Activated T-cell treated with anti-CD3 and anti-CD28 coated beads for 48 hours (primary cell): ENCODE results near the gene MTA2.
"Not testable (repeated sequence)": the region's sequence is repeated elsewhere in the genome, so short reads cannot be mapped to it uniquely, and the experiment has no call there.

Experiments used
- DNase-seq: peaks from one replicate; pipeline ENCODE4 v3.0.0-alpha.2; 2020; ENCODE audit warnings: low read depth

Gene MTA2

DNA sequence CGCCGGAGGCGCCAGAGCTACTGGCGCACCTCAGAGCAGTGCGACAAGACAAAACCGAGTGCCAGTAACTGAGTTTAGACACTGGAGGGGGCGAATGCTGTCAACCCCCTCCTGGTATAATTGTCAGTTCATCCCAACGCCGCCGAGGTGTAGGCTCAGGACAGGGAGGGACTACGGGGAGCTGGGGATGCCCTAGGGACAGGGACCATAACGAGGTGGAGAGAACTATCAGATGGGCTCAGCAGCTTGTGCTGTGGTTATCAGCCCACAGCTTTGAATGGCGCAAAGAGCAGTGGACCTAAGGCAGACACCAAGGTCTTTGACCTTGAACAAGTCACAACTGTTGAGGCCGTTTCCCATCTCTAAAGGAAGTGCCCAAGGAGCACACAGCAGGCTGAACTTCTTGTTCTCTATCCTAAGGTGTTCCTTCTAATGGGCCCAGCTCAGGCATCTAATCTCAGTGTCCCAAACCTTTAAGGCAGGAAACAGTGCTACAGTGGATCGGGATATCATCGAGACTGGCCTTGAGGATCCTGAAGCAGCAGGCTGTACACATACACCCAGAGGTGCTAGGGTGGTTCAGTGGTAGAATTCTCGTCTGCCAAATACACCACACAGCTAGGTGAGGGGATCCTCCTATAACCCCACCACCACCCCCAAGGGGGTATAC, 9.4 kb downstream of the MTA2 start:
- DNase-seq: no peak

DNA sequence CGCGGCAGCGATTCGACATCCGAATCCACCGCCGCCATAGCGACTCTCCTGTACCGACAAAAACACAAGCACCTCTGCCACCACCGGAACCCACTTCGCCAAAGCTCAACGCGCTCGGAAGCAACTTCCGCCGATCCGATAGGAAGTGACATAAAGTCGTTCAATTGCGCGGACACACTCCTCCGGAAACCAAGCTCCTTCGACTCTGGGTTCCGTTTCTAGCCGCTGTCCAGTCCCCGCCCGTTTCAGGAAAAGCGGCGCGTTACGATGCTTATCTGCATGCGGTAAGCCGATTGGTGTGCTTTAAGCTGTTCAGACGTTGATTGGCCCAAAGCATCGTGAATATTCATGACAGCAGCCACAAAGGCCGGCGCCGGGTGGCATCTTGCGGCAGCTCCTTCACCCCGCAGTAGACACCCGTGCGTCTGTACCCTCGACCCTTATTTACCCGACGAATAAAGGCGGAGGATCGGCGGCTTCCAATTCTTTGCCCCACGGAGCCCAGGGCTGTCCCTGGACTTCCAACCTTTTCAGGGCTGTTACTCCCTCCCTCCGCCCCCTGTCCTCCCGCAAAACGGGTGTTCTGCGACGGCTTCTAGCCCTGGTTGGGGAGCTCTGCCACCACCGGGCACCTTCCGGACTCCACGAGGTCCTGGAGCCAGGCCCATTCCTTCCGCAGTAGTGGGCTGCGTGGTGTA, 10.1 kb downstream of the MTA2 start, which contains the start of gene TUT1:
Gene TUT1, minus strand, starts transcription at position 76 of the 698 bp plus-strand sequence. Its CDS starts 38 bp downstream, at position 38.
- peak; percentile 95 for DNase-seq

DNA sequence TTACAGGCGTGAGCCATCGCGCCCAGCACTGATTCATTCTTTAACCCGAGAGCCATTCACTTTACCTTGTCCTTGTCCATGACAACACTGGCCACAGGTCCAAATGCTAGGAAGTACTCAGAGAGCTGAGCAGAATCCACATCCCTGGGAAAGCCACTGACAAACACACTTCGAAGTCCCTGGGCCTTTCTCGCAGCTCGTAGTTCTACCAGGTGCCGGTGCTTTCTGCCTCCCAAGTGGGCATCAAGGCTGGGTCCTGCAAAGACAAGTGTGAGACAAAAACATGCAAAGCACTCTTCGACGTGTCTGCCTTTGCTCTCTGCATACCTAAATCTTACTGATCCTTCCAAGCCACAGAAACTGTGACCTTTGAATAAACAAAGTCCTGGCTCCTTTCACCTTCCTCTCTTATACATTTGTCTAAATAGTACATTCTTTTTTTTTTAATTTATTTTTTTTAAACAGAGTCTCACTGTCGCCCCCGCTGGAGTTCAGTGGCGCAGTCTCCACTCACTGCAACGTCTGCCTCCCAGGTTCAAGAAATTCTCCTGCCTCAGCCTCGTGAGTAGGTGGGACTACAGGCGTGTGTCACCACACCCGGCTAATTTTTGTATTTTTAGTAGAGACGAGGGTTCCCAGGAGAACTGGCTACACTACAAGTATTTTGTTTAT, 12.6 kb downstream of the MTA2 start:
- no peak for DNase-seq

DNA sequence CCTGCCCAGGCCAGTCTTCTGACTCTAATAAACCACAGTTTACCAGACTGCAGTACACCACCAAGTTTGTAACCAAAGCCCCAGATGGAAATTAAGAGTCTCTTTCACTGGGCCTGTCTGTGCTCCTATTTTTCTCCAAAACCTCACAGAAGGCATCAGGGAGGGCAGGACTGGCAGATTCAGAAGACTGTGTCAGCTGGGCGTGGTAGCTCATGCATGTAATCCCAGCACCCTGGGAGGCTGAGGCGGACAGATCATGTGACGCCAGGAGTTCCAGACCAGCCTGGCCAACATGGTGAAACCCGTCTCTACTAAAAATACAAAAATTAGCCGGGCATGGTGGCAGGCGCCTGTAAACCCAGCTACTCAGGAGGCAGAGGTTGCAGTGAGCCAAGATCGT, 16.3 kb downstream of the MTA2 start:
- DNase-seq: not testable (repeated sequence)

DNA sequence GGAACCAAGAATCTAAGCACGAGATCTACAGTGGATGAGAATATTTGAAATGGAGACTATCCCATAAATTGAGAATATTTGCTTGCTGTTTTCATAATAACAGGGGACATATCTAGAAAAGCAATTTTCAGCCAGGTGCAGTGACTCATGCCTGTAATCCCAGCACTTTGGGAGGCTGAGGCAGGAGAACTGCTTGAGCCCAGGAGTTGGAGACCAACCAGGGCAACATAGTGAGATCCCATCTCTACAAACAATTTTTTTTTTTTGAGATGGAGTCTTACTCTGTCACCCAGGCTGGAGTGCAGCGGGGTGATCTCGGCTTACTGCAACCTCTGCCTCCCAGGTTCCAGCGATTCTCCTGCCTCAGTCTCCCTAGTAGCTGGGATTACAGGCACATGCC, 19.9 kb downstream of the MTA2 start:
- DNase-seq: not testable (repeated sequence)

DNA sequence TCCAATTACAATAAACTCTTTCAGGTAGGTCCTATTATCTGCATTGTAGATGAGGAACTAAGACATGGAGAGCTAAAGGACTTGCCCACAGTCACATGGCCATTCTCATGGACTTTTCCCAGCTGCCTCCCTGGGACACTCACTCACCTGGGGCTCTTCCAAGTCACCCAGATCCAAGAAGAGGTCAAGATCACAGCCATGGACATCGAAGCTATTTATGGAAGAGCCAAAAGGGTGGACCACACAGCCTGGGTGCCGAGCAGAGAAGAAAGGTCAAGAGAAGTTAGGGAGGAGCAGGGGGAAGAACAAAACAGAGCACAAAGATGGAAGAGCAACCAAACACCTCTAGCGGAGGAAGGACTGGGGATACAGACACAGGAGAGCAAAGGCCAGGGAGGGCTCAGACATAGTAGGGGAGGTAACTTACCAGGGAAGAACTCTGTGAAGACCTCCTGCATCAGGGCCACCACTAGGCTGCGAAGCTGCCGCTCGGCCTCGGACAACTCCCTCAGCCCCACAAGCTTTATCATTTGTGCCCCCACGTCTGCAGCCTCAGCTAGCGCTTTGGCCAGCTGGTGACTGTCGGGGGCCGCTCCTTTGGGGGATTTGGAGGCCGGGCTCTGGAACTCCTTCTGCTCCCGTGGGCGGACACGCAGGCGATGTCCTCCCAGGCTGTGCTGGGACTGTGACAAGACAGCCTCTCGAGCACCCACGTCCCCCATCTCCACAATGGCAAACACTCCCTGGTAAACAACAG, 20.5 kb downstream of the MTA2 start:
- no peak for DNase-seq

DNA sequence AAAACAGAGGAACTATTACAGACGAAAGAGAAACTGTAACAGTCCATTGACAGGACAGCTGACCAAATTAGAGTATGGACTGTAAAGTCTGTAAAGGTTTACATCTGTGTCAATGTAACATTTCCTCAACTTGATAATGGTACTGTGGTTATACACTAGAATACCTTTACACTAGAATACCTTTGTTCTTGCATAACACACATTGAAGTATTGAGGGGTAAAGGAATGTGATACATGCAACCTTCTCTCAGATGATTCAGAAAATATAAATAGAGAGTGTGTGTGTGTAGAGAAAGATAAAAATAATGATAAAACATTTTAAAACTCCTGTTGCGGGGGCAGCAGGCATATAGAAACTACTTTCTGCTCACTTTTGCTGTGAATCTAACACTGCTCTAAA, 22.4 kb downstream of the MTA2 start:
- no peak for DNase-seq

DNA sequence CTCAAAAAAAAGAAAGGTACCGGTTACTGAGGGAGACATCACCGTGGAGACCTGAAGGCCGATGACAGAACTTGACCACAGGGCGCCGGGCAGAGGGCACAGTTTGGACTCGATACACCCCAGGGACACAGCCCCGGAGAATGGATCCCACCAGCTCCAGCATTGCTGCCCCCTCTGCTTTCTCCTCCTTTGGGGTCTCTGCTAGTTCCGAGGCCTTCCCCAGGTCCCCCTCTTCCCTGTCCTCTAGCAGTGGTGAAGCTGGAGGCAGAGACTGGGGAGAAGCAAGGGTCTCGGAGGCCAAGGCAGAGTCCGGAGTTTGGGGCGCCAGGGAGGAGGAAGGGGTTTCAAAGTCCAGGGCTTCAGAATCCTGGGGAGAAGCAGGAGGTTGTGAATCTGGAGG, 23.1 kb downstream of the MTA2 start:
- no peak for DNase-seq

DNA sequence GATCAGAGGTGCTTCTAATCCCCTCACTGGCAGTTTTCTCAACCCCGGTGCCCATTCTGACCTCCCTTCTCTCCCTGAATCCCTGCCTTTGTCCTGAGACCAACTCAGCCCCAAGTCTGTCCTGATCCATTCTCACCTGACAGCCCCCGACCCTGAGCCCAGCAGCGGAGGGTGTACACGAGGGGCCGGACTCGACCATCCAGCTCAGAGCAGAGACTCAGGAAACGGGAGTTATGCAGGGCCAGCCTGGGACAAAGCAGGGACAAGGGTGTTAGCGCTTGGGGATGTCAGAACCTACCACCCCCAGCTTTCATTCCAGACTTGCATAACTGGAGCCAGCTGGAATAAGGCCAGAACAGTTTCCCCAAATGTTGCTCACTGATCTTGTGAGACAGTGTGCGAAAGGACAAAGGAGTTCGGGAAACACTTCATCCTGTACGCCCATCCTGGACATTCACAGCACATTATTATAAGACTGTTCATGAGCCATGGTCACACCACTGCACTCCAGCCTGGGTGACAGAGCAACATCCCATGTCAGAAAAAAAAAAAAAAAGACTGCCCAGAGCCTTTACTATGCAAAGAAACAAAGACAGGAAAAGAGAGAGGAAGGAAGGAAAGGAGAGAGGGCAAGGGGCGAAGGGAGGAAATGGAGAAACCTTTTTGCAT, 24.5 kb downstream of the MTA2 start:
- DNase-seq: no peak

DNA sequence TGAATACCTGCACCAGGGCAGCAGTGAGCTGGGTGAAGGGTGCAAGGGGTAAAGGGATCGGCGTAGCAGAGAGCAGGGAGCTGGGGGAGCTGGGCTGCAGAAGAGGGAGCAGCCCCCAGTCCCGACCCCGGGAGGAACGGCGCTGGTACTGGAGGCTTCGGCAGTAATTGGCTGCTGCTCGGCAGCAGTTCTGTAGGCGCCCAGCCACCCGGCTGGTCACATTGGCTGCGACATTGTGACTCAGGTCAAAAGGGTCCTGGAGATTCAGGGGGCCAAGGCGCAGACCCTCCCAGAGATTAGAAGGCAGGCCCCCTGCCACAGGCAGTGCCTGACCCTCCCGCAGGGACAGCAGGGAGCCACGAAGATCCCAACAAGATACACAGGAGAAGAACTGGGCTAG, 25.8 kb downstream of the MTA2 start:
- no peak for DNase-seq

DNA sequence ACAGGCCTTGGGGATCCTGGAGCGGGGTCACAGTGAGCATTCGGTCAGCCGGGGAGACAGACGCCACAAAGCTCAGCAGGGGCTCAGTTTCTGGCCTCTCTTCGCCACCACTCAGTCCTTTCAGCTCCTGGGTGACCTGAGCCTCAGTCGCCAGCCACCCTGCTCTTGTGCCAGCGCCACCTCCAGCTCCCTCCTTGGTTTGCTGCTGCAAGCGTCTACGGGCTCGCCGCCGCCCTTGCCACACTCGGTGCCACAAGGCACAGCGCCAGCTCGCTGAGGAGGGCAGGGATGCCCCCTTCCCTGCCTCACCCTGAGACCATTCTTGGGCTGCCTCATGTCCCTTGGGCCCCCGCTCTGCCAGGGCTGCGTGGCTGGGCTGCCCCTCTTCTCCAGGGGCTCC, 26.5 kb downstream of the MTA2 start:
- DNase-seq: no peak

DNA sequence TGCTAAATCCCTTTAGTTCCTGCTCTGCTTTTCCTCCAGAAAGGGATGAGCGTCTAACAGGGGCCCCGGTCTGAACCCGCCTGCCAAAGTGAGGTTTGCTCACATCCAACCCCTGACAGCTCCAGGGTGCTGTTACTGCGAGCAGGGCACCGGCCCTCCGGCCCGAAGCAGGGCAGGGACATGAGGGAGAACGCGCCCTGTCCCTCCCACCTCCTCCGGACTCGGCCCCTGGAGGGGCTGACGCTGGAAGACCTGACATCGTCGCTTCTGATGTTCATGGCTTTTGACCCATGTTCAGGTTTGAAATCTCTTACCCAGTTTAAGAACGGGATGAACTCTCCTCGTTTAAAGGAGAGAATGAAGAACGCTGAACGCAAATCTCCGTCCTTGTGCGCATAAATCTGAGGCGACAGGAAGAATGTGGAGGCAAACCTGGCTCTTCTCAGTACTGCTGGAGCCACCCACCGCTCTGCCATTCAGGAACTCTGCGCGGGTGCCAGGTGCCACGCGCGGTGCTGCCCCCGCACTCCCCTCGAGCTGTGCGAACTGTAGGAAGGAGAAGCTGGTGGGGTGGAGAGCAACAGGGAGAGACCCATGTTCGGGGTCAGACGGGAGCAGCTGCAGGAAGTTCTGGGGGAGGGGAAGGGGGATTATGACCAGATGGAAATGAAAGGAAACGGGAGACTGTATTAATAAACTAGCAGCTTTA, 27.1 kb downstream of the MTA2 start:
- DNase-seq: no peak

DNA sequence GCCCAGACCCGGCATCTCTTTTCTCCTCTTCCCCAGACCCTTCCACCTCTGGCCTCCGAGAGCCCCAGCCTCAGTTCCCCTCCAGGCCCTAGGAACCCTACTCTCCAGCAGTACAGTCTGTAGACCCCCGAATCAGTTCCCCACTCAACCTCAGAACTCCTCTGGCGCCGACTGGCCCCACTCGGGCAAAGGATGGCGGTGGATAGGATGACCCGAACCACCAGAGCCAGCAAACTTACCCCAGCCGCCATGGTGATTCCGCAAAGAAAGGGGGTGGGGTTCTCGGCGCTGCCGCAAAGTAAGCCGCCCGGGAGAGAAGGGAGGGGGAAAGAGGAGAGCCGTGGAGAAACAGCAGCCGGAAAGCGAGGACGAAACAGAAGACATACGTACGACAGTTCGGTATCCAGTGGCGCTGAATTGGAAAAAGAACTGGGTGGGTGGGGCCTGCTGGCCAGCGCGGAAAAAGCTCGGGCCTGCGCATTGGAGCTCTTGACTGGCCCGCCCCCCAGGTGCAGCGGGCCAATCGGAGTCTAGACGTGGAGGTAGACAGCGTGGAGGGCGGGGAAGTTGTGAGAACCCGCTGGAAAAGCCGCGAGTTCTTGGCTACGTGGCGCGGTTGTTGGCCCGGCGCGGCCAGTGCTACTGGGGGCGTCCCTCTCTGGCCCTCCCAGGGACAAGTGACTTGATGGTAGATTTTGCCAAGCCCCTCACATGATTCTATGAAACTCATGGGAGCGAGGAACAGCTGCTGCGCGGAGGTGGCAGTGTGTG, 27.9 kb downstream of the MTA2 start, which contains the start of gene EEF1G:
Gene EEF1G, minus strand, starts transcription at position 300 of the 771 bp plus-strand sequence. Its CDS starts 49 bp downstream, at position 251.
- peak; percentile 97 for DNase-seq

DNA sequence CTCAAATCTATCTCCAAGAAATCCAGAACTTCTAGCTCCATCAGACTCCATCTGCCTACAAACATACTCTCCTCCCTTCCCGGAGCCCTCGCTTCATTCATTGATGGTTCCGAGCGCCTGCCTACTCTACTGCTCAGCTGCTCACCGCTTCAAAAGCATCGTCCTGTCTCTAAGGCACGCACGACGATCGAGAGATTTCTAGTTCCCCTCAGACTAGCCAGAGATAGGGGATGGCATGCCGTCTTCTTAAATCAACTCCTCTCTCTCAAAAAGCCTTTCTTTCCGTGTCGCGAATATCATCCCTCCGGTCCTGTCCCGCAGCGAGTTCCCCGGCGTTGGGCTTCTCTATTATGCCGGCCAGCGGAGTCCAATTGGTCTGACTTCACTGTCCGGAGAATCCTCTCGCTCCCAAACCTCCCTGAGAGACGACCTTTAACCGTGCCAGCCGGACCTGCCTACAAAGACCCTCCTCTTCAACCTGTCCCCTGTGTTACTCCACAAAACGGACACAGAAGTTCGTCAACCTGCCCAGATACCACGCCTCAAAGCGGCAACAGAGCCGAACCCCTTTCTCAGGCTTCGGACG, 28.6 kb downstream of the MTA2 start:
- no peak for DNase-seq

DNA sequence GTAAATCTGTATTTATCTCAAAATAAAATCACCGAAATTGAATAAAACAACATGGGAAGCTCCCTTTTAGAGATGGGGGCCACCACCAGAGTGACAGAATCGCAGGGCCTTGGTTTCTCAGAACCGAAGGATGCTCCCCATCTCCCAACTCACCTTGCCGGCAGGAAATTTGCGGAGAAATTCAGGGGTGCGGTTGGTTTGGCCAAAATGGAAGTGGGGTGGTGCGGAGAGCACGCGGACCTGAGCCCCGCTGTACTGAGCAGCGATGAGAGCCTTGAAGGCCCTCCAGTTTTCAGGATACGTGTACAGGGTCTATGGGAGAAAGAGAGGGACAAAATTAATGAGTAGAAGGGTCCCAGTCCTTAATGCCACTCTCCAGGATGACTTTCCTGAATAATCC, 29.2 kb downstream of the MTA2 start:
- DNase-seq: no peak

DNA sequence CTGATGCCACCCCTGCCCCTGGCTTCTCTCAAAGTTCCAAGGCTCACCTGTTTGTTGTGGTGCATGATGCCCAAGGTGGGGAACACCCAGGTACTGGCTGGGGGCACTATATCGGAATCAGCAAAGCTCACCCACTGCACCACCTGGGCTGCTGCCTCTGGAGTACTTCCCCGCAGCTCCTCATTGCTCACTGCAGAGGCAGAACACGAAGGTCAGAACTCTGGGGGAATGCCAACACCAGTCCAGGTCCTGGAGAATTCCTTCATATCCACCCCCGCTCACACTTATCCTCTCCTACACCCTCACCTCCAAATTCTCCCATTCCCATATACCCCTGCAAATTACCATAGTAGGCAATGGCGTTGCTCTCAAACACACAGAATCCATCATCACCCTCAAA, 30.2 kb downstream of the MTA2 start:
- DNase-seq: not testable (repeated sequence)

DNA sequence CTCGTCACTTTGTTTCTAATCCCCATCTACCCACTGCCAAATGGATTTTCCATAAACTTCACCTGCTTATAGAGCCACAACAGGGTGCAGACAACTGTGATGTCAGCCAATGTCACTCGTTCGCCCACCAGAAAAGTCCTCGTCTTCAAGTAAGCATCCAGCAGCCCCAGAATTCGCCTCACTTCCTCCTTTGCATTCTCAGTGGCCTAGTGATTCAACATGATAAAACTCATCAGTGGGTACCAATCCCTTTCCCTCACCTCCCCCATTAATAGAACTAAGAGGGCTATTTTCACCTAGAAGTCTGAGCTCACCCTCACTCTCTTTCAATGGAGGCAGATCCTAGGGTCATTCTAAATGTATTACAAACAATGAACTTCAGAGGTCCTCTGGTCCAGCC, 30.8 kb downstream of the MTA2 start:
- not testable (repeated sequence) for DNase-seq

DNA sequence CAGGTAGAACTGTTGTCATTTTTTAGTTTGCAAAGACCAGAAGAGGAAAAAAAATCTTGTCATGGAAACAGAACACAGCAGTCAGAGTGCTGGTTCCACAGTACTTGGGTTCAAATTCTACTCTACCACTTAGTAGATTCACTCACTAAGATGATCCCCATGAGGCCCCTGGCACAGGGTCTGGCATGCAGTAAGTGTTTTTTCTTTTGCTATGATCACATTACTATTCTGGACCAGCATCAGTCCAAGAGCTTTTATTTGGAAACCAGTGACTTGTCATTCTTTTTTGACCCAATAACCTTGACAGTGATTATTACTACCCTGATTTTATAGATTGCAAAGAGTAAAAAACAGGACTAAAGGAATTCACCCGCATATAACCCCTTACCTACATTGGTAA, 32.1 kb downstream of the MTA2 start:
- DNase-seq: no peak

DNA sequence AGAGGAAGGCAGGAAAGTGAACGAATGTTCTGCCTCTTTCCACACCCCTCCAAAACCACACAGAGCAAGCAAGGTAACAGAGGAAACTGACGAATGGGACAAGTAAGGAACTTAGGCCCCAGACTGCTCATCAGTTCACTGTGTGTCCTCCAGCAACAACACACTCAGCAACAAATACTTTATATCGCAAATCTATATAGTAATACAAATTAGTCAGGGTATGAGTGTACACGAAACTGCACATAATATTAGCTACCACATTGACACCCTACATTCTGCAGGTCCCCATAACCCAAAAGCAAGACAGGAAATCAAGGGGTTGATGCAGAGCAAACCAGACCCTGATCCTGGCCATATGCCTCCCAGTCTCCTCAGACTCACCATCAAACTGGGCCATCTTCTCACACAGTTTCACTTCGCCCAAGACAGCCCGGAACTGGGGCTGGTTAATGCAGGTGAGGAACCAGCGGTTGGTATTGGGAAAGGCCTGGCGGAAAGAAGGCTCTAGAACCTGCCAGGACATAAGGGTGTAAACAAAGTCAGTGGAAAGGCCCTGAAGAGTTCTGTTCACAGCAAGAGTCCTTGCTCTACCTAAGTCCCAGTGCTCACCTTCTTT, 34.5 kb downstream of the MTA2 start:
- no peak for DNase-seq

DNA sequence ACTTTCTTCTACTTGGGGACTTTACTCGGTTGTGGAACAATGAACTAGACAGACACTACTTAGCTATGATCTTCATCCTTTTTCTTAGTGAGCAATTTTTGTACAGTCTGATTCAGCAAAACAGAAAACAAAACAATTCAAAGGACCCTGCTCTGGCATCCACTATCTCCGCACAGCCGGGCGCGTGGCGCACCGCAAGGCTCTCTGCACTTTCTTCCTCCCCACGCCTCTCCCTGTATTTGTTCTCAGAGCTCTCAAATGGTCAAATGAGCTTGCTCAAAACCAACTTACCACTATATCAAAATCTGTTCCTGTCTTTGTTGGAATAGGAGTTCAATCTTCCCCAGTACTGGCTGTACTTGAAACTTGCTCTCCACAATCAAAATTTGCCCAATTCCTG, 35.4 kb downstream of the MTA2 start:
- DNase-seq: no peak
